Activated CD8-positive, alpha-beta memory T cell treated with anti-CD3 and anti-CD28 coated beads, Interleukin-2, amount 50 U/mL, for 1 hour (primary cell): ENCODE results near the gene COL4A2.
"Not testable (repeated sequence)": the region's sequence is repeated elsewhere in the genome, so short reads cannot be mapped to it uniquely, and the experiment has no call there.

Source experiments
- DNase-seq: peaks from one replicate; pipeline ENCODE4 v3.0.0-alpha.2; 2020; ENCODE audit errors: extremely low read depth

COL4A2 gene

DNA sequence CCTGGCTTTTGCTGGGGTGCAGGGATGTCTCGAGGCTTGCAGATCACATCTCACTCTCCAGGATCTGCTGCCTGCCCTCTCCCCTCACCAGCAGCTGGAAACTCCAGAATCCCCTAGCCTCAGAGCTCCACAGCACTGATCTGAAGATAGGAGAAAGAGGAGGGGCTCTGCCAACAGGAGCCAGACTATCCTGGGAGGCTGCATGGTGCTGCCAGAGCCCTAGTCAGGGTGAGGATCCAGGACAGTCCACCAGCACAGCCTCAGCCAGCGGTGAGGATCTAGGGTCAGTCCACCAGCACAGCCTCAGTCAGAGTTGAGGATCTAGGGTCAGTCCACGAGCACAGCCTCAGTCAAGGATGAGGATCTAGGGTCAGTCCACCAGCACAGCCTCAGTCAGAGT lies 189.2 kb downstream of the COL4A2 start:
- DNase-seq: no peak

DNA sequence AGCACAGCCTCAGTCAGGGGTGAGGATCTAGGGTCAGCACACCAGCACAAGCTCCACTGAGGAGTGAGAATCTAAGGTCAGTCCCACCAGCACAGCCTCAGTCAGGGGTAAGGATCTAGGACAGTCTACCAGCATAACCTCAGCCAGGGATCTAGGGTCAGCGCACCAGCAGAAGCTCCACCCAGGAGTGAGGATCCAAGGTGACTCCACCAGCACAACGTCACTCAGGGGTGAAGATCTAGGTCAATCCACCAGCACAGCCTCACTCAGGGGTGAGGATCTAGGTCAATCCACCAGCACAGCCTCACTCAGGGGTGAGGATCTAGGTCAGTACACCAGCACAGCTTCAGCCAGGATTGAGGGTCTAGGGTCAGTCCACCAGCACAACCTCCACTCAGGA lies 189.9 kb downstream of the COL4A2 start:
- DNase-seq: no peak

- not testable (repeated sequence) for DNase-seq
These were observed 190.8 kb downstream of the COL4A2 start for GRCh38 chr13:110497896-110498295.

GRCh38 chr13:110498327-110498726 lies 191.2 kb downstream of the COL4A2 start:
- no peak for DNase-seq

- no peak for DNase-seq
These were observed 191.7 kb downstream of the COL4A2 start for GRCh38 chr13:110498765-110499164.

DNA sequence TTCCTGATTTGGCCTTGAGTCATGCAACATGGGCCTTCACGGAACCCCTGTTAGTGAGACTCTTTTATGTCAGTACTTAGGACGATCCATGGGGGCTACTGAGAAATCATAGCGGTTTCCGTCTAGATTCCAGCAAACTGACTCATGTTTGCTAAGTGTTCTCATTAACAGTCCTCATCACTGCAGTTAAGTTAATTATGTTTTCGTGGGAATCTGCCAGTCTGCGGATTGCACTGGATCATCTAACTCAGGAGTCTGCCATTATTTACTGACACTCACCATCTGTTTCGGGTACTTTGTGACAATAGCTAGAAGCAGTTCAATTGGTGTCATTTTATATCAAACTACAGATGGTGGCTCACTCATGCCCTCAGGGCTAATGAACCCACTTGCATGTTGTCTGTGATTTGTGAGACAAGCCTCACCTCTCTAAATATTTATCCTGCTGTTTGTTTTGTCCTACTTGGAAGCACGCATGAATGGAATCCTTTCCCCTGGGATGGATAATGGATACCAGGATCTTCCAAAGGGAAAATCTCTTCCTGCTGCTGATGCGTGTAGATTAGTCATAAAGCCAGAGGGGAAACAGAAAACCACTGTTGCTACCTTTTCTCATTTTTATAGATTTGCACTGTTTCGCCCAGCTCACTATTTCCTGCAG lies 192.7 kb downstream of the COL4A2 start:
- no peak for DNase-seq

DNA sequence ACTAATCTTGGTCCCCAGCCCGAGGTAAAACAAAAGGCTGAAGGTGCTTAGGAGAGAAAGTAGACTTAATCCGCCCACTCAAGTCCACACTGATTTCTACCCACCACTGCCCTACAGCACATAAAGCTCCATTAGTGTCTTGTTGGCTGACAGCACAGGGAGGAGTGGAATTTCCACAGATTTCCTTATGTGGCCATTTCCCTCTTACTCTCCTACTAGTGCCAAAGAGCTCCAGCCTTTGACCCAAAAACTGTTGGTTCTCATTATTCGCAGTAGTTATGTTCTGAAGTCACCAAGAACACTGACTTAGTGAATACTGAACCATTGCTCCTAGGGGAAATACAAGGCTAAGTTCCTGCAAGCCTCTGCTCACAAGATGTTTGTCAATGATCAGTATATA lies 193.3 kb downstream of the COL4A2 start:
- no peak for DNase-seq

GRCh38 chr13:110501188-110501587 lies 194.1 kb downstream of the COL4A2 start:
- no peak for DNase-seq

- no peak for DNase-seq
These were observed 196.2 kb downstream of the COL4A2 start for GRCh38 chr13:110503037-110503901.

- DNase-seq: no peak
These were observed 197.0 kb downstream of the COL4A2 start for GRCh38 chr13:110503979-110504499.

- DNase-seq: no peak
These were observed 198.5 kb downstream of the COL4A2 start for GRCh38 chr13:110505594-110505993.

DNA sequence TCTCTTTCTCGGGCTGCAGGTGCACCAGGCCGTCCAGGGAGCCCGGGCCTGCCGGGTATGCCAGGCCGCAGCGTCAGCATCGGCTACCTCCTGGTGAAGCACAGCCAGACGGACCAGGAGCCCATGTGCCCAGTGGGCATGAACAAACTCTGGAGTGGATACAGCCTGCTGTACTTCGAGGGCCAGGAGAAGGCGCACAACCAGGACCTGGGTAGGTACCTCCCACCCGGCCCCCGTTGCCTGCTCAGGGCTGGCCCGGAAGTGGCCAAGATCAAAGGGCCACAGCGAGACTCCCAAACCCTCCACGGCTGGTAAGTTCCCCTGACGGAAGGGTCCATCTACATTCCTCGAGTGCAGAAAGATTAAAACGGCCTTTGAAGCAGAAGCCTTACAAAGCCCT lies 199.3 kb downstream of the COL4A2 start:
- DNase-seq: no peak

DNA sequence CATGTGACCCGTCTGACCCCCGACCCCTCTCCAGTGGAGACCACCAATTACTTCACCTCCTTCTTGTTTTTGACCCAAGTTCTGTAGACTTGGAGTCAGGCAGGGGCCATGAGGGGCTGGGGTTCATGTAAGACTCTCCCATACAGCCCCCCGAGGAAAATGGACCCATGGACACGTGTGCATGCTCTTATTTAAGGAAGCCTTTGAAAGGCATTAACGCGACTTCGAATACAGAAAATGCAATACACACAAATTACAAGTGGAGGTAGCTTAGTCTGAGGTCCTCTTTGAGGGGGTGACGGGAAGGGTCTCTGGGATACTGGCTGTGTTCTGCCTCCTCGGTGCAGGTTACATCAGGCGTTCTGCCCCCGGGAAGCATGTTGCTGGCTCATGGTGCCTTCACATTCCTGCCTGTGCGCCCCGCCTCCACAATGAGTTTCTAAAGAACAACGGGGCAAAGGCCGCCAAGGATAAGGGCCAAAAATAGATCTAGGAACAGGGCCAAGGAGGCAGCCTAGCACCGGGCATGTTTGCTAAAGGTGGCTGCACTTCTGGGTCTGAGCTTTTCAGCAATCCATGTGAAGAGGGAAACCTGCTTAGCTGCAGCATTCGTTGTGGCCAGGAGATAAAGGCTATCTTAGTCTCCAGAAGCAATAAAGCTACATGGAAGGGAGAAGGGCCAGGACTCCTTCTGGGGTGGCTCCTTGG lies 199.9 kb downstream of the COL4A2 start:
- no peak for DNase-seq

- no peak for DNase-seq
These were observed 200.7 kb downstream of the COL4A2 start for GRCh38 chr13:110507678-110508381.

DNA sequence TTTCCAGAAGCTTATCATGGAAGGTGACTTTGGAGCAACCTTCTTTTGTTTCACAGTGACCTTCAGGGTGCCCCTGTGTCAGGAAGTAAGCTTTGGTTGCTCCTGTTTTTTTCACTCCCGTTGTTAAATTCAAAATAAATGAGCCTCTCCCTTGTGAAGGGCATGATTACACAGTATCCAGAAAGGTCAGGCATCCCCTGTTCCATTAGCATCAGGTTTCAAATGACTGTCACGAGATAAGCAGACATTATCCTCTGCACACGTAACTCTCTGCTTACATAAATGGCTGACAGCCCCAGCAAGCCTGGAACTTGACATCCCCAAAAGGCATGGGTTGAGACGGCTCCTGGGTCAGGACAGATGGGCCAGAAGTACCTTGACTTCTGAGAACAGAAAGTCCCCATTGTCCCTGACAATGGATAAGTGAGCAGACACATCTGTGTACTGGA lies 202.4 kb downstream of the COL4A2 start:
- DNase-seq: no peak

GRCh38 chr13:110509971-110510786 lies 203.1 kb downstream of the COL4A2 start:
- DNase-seq: no peak

- no peak for DNase-seq
These were observed 204.6 kb downstream of the COL4A2 start for GRCh38 chr13:110511509-110512181.

- no peak for DNase-seq
These were observed 205.2 kb downstream of the COL4A2 start for GRCh38 chr13:110512198-110512740.

- no peak for DNase-seq
These were observed 209.4 kb downstream of the COL4A2 start for GRCh38 chr13:110516500-110516899.
